Type B pancreatic cell (in vitro differentiated cells): ENCODE data around the gene XPNPEP2. TPM values are rescaled to one million over a fixed set of nuclear protein-coding genes. Genes with fewer than 3 reads are reported as not detected.

ENCODE experiments used
- DNase-seq: peaks from one replicate; pipeline ENCODE4 v3.0.0; 2021; ENCODE audit warnings: mixed read lengths; ENCODE audit not compliant: unreplicated experiment; ENCODE audit errors: extremely low spot score
- H3K27ac Mint-ChIP-seq: 2 replicates; pipeline ENCODE4 v1.8.0; 2021; ENCODE audit warnings: mild to moderate bottlenecking, mixed read lengths
- H3K27me3 Mint-ChIP-seq: 2 replicates; pipeline ENCODE4 v1.8.0; 2021; ENCODE audit warnings: mixed read lengths
- H3K36me3 Mint-ChIP-seq: 2 replicates; pipeline ENCODE4 v1.8.0; 2021; ENCODE audit warnings: mixed read lengths
- H3K4me1 Mint-ChIP-seq: one replicate; pipeline ENCODE4 v1.8.0; 2021; ENCODE audit warnings: mixed read lengths; ENCODE audit not compliant: unreplicated experiment
- H3K4me3 Mint-ChIP-seq: 2 replicates; pipeline ENCODE4 v1.8.0; 2021; ENCODE audit warnings: mild to moderate bottlenecking, mixed read lengths
- H3K9me3 Mint-ChIP-seq: 2 replicates; pipeline ENCODE4 v1.8.0; 2021; ENCODE audit warnings: mixed read lengths
- CTCF ChIP-seq: fragments of 200-600 bp; sonication (generic); conservative IDR thresholded peaks from 2 replicates; pipeline ENCODE4 v1.5.0; 2021; ENCODE audit warnings: antibody characterized with exemption, mild to moderate bottlenecking
- total RNA-seq: library from RNA; stranded (reverse); gene quantifications from 2 replicates; pipeline ENCODE4 v1.2.1, GENCODE V29; 2021; ENCODE audit warnings: low replicate concordance

XPNPEP2 gene
- total RNA-seq, 1 donor from 2014 or later = 1.2 TPM

DNA sequence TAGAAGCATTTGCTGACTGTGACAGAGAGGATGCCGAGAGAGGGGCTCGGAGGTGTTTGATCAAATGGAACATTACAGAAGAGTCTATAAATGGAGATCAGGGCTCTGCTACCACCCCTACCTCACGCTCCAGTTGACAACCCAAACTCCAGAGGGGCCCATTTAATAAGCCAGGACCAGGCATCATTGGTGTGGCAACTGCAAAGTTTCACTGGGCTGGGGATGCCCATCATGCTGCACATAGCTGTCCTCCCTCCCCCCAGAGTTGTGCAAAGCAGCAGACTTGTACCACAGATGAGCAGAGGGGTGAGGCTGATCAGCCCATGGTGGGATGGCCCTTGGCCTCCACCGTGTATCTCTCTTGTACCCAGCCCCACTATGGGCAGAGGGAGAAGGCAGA is 38.2 kb upstream of the XPNPEP2 start:
- TF ChIP-seq CTCF = no peak

GRCh38 chrX:129701624-129702069 is 37.1 kb upstream of the XPNPEP2 start:
- Mint-ChIP-seq H3K27me3 (no peaks in the 10 kb centered on the region), H3K9me3 (peaks cover 5% of the 10 kb centered on the region), H3K4me1 (no peaks in the 10 kb centered on the region), H3K27ac (no peak overlapping the region), H3K36me3 (no peaks in the 10 kb centered on the region), H3K4me3 (no peak overlapping the region)
- DNase-seq = no peak
- no peak for TF ChIP-seq CTCF

More for the DNA sequence above, 38.2 kb upstream of the XPNPEP2 start:
- no peaks in the 10 kb centered on the region for H3K4me1 Mint-ChIP-seq
- peaks cover 4% of the 10 kb centered on the region for H3K27me3 Mint-ChIP-seq
- H3K27ac Mint-ChIP-seq = no peak overlapping the region
- DNase-seq = no peak
- H3K36me3 Mint-ChIP-seq = no peaks in the 10 kb centered on the region
- peaks cover 4% of the 10 kb centered on the region for H3K9me3 Mint-ChIP-seq
- H3K4me3 Mint-ChIP-seq = no peak overlapping the region

- no peak for DNase-seq
- no peak for TF ChIP-seq CTCF
- Mint-ChIP-seq H3K27ac (no peak overlapping the region), H3K27me3 (no peaks in the 10 kb centered on the region), H3K36me3 (no peaks in the 10 kb centered on the region), H3K4me3 (no peak overlapping the region), H3K4me1 (no peaks in the 10 kb centered on the region), H3K9me3 (peaks cover 21% of the 10 kb centered on the region)
Measured at GRCh38 chrX:129704491-129704890, 34.3 kb upstream of the XPNPEP2 start.

GRCh38 chrX:129705377-129705925 is 33.3 kb upstream of the XPNPEP2 start:
- Mint-ChIP-seq H3K4me3 (no peak overlapping the region), H3K4me1 (no peaks in the 10 kb centered on the region), H3K27ac (no peak overlapping the region), H3K9me3 (peaks cover 21% of the 10 kb centered on the region), H3K27me3 (no peaks in the 10 kb centered on the region), H3K36me3 (no peaks in the 10 kb centered on the region)
- TF ChIP-seq CTCF = no peak
- no peak for DNase-seq

DNA sequence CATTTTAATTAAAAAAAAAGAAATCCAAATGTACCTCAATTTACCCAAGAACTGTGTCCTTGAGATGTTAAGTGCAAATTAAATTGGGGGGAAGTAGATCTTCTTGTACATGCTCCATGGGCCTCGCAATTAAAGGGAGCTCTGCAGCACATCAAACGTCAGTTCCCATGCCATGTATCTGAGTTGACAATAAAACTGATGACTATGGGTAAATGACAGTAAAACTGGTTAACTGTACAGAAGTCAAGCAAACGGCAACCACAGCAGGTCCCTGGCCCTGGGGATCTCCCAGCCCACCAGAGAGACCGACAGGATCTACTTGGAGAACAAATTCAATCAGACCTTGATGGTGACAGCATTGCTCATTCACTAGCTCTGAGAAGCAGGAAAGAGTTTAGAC is 32.8 kb upstream of the XPNPEP2 start:
- Mint-ChIP-seq H3K27ac (no peak overlapping the region), H3K4me1 (no peaks in the 10 kb centered on the region), H3K27me3 (no peaks in the 10 kb centered on the region), H3K4me3 (no peak overlapping the region), H3K36me3 (no peaks in the 10 kb centered on the region), H3K9me3 (peaks cover 21% of the 10 kb centered on the region)
- no peak for DNase-seq
- TF ChIP-seq CTCF = no peak
